GM12892 (cell line): ENCODE data around the gene CKAP4.

Experiments
- POLR2A ChIP-seq: IDR thresholded peaks from 2 replicates; pipeline ENCODE4 v1.6.1; 2011; ENCODE audit warnings: low read depth, low read length, control low read depth
- POLR2AphosphoS5 ChIP-seq: IDR thresholded peaks from 2 replicates; pipeline ENCODE4 v1.6.1; 2011; ENCODE audit warnings: low read depth, low read length, control low read depth
- TAF1 ChIP-seq: IDR thresholded peaks from 2 replicates; pipeline ENCODE4 v1.6.1; 2011; ENCODE audit warnings: low read depth, mild to moderate bottlenecking, control low read depth, low read length, borderline replicate concordance

- TF ChIP-seq POLR2AphosphoS5: no peak
- TF ChIP-seq POLR2A: no peak
- TF ChIP-seq TAF1: no peak
These were observed 38.2 kb upstream of the CKAP4 start for GRCh38 chr12:106285982-106286381.
